ENCODE measurements around the gene PLPP4.

PLPP4 gene

GRCh38 chr10:120593693-120594092 lies 136.7 kb downstream of the PLPP4 start:
- Histone ChIP-seq H3K4me3 (ENCODE audit: low read depth, low read length) (no peak overlapping the region), H3K9me3 (ENCODE audit: control insufficient read depth, insufficient read depth, low read length) (no peaks in the 10 kb centered on the region), H3K27me3 (ENCODE audit: control insufficient read depth, insufficient read depth, low read length) (no peaks in the 10 kb centered on the region), H3K36me3 (ENCODE audit: control insufficient read depth, insufficient read depth, low read length) (no peaks in the 10 kb centered on the region), H3K9ac (ENCODE audit: low read depth, low read length) (no peak overlapping the region), H3K27ac (ENCODE audit: low read depth, low read length) (no peak overlapping the region), H3K4me1 (ENCODE audit: control insufficient read depth, insufficient read depth, low read length) (peaks cover 8% of the 10 kb centered on the region)

DNA sequence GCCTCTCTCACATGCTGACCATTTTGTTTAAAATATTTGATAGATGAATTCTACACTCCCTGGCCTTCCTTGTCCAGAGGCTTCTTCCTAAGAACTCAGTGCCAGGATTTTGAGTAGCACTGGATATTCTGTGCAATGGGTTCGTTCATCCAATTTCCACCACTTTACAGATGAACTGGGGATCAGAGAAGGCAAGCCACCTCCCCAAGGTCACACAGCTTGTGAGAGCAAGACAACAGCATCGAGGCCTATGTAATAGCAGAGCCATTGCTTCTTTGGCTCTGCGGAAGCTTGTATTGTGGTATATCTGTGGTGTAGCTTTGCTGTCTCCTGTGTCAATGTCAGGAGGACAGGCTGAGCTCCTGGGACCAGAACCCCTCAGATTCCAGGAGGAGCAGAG lies 140.9 kb downstream of the PLPP4 start:
- H3K27ac ChIP-seq (ENCODE audit: low read depth, low read length), result no peak overlapping the region
- H3K4me3 ChIP-seq (ENCODE audit: low read depth, low read length), result no peak overlapping the region
- H3K36me3 ChIP-seq (ENCODE audit: control insufficient read depth, insufficient read depth, low read length), result no peaks in the 10 kb centered on the region
- H3K9ac ChIP-seq (ENCODE audit: low read depth, low read length), result no peak overlapping the region
- 0 out of 2 replicates have a peak, but pooled peaks cover 3% of the 10 kb centered on the region for H3K27me3 ChIP-seq (ENCODE audit: control insufficient read depth, insufficient read depth, low read length)
- H3K4me1 ChIP-seq (ENCODE audit: control insufficient read depth, insufficient read depth, low read length), result peaks cover 20% of the 10 kb centered on the region
- no peaks in the 10 kb centered on the region for H3K9me3 ChIP-seq (ENCODE audit: control insufficient read depth, insufficient read depth, low read length)

GRCh38 chr10:120598386-120598785 lies 141.4 kb downstream of the PLPP4 start:
- no peak overlapping the region for H3K4me3 ChIP-seq (ENCODE audit: low read depth, low read length)
- no peaks in the 10 kb centered on the region for H3K9me3 ChIP-seq (ENCODE audit: control insufficient read depth, insufficient read depth, low read length)
- H3K27me3 ChIP-seq (ENCODE audit: control insufficient read depth, insufficient read depth, low read length), result 0 out of 2 replicates have a peak, but pooled peaks cover 3% of the 10 kb centered on the region
- H3K27ac ChIP-seq (ENCODE audit: low read depth, low read length), result no peak overlapping the region
- no peaks in the 10 kb centered on the region for H3K36me3 ChIP-seq (ENCODE audit: control insufficient read depth, insufficient read depth, low read length)
- H3K4me1 ChIP-seq (ENCODE audit: control insufficient read depth, insufficient read depth, low read length), result peaks cover 20% of the 10 kb centered on the region
- H3K9ac ChIP-seq (ENCODE audit: low read depth, low read length), result no peak overlapping the region

- Histone ChIP-seq H3K4me3 (ENCODE audit: low read depth, low read length) (no peak overlapping the region), H3K36me3 (ENCODE audit: control insufficient read depth, insufficient read depth, low read length) (no peaks in the 10 kb centered on the region), H3K27ac (ENCODE audit: low read depth, low read length) (no peak overlapping the region), H3K4me1 (ENCODE audit: control insufficient read depth, insufficient read depth, low read length) (peaks cover 20% of the 10 kb centered on the region), H3K9me3 (ENCODE audit: control insufficient read depth, insufficient read depth, low read length) (no peaks in the 10 kb centered on the region), H3K27me3 (ENCODE audit: control insufficient read depth, insufficient read depth, low read length) (0 out of 2 replicates have a peak, but pooled peaks cover 3% of the 10 kb centered on the region), H3K9ac (ENCODE audit: low read depth, low read length) (no peak overlapping the region)
Observed at GRCh38 chr10:120599200-120599724, 142.2 kb downstream of the PLPP4 start.

DNA sequence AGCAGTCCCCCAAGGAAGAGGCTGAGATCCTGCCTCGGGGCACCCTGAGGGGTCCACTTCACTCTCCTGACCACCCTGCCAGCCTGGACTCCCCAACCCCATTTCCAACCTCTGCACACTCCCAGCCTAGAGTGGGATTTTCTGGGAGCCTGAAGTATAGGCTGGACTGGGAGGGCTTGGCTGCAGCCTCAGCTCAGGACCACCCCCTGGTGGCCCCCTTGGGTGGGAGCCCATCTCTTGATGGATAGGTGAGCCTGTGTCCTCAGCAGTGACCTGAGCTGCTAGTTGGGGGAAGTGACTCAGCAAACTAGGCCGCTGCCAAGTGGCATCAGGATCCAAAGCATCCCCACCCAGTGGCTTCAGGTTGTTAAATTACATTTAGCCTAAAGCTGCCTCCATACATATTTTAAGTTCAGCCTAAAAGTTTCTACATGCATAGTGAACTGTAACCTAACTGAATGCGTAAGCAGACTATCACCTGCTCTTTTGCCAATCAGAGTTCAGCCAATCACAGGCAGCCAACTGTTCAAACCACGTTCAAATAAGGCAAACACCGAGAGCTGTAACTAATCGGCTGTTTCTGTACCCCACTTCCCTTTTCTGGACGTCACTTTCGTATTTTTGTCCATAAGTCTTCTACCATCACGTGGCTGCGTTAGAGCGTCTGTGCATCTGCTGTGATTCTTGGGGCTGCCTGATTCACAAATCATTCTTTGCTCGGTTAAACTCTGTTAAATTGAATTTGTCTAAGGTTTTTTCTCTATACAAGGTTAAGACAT lies 144.0 kb downstream of the PLPP4 start:
- Histone ChIP-seq H3K4me1 (ENCODE audit: control insufficient read depth, insufficient read depth, low read length) (peaks cover 16% of the 10 kb centered on the region), H3K27me3 (ENCODE audit: control insufficient read depth, insufficient read depth, low read length) (0 out of 2 replicates have a peak, but pooled peaks cover 3% of the 10 kb centered on the region), H3K36me3 (ENCODE audit: control insufficient read depth, insufficient read depth, low read length) (no peaks in the 10 kb centered on the region), H3K9ac (ENCODE audit: low read depth, low read length) (no peak overlapping the region), H3K4me3 (ENCODE audit: low read depth, low read length) (no peak overlapping the region), H3K9me3 (ENCODE audit: control insufficient read depth, insufficient read depth, low read length) (no peaks in the 10 kb centered on the region), H3K27ac (ENCODE audit: low read depth, low read length) (no peak overlapping the region)

- Histone ChIP-seq H3K4me3 (ENCODE audit: low read depth, low read length) (no peak overlapping the region), H3K4me1 (ENCODE audit: control insufficient read depth, insufficient read depth, low read length) (peaks cover 13% of the 10 kb centered on the region; the same call in 1 of the 2 replicates), H3K9ac (ENCODE audit: low read depth, low read length) (no peak overlapping the region), H3K27me3 (ENCODE audit: control insufficient read depth, insufficient read depth, low read length) (0 out of 2 replicates have a peak, but pooled peaks cover 3% of the 10 kb centered on the region), H3K9me3 (ENCODE audit: control insufficient read depth, insufficient read depth, low read length) (no peaks in the 10 kb centered on the region), H3K27ac (ENCODE audit: low read depth, low read length) (no peak overlapping the region), H3K36me3 (ENCODE audit: control insufficient read depth, insufficient read depth, low read length) (no peaks in the 10 kb centered on the region)
Observed at GRCh38 chr10:120601999-120602398, 145.0 kb downstream of the PLPP4 start.

GRCh38 chr10:120605410-120605809 lies 148.4 kb downstream of the PLPP4 start:
- H3K36me3 ChIP-seq (ENCODE audit: control insufficient read depth, insufficient read depth, low read length), result no peaks in the 10 kb centered on the region
- no peak overlapping the region for H3K27ac ChIP-seq (ENCODE audit: low read depth, low read length)
- no peak overlapping the region for H3K9ac ChIP-seq (ENCODE audit: low read depth, low read length)

GRCh38 chr10:120606051-120606764 lies 149.2 kb downstream of the PLPP4 start:
- H3K36me3 ChIP-seq (ENCODE audit: control insufficient read depth, insufficient read depth, low read length), result no peaks in the 10 kb centered on the region
- H3K27ac ChIP-seq (ENCODE audit: low read depth, low read length), result no peak overlapping the region

More at GRCh38 chr10:120605410-120605809, 148.4 kb downstream of the PLPP4 start:
- Histone ChIP-seq H3K27me3 (ENCODE audit: control insufficient read depth, insufficient read depth, low read length) (no peaks in the 10 kb centered on the region), H3K4me1 (ENCODE audit: control insufficient read depth, insufficient read depth, low read length) (no peaks in the 10 kb centered on the region), H3K4me3 (ENCODE audit: low read depth, low read length) (no peak overlapping the region), H3K9me3 (ENCODE audit: control insufficient read depth, insufficient read depth, low read length) (no peaks in the 10 kb centered on the region)

DNA sequence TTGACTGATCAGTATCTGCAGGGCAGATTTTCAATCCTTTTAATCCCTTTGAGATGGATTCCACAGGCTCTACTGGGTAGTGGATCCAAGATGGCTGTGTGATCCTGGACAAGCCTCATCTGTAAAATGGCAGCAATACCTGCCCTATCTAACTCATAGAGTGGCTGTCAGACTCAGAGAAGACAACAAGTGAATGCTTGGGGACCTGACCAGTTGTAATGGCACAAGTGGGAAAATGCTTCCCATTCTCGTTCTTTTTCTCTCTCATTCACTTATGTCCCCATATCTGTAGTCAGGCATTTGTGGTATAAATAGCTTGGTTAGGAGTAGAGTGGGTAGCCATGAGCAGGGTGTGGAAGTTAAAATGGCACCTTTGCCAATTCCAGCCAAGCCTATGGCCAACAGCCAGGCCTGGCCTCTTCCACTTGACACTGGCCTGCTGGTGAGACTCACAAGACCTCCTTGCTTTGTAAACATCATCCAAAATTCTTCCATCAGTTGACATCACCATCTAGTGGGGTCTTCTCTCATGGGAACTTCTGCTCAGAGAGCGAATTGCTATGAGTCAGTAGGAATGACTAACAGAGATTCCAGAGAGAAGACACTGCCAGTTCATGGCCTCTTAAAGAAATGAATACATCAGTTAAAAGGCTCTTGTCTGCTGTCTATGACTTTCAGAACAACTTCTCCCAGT lies 150.1 kb downstream of the PLPP4 start:
- Histone ChIP-seq H3K4me1 (ENCODE audit: control insufficient read depth, insufficient read depth, low read length) (0 out of 2 replicates have a peak, but pooled peaks cover 5% of the 10 kb centered on the region), H3K27me3 (ENCODE audit: control insufficient read depth, insufficient read depth, low read length) (no peaks in the 10 kb centered on the region), H3K36me3 (ENCODE audit: control insufficient read depth, insufficient read depth, low read length) (no peaks in the 10 kb centered on the region), H3K4me3 (ENCODE audit: low read depth, low read length) (no peak overlapping the region), H3K27ac (ENCODE audit: low read depth, low read length) (no peak overlapping the region), H3K9ac (ENCODE audit: low read depth, low read length) (no peak overlapping the region), H3K9me3 (ENCODE audit: control insufficient read depth, insufficient read depth, low read length) (no peaks in the 10 kb centered on the region)

More at GRCh38 chr10:120606051-120606764, 149.2 kb downstream of the PLPP4 start:
- Histone ChIP-seq H3K4me1 (ENCODE audit: control insufficient read depth, insufficient read depth, low read length) (0 out of 2 replicates have a peak, but pooled peaks cover 5% of the 10 kb centered on the region), H3K9me3 (ENCODE audit: control insufficient read depth, insufficient read depth, low read length) (no peaks in the 10 kb centered on the region), H3K27me3 (ENCODE audit: control insufficient read depth, insufficient read depth, low read length) (no peaks in the 10 kb centered on the region), H3K9ac (ENCODE audit: low read depth, low read length) (no peak overlapping the region), H3K4me3 (ENCODE audit: low read depth, low read length) (no peak overlapping the region)

DNA sequence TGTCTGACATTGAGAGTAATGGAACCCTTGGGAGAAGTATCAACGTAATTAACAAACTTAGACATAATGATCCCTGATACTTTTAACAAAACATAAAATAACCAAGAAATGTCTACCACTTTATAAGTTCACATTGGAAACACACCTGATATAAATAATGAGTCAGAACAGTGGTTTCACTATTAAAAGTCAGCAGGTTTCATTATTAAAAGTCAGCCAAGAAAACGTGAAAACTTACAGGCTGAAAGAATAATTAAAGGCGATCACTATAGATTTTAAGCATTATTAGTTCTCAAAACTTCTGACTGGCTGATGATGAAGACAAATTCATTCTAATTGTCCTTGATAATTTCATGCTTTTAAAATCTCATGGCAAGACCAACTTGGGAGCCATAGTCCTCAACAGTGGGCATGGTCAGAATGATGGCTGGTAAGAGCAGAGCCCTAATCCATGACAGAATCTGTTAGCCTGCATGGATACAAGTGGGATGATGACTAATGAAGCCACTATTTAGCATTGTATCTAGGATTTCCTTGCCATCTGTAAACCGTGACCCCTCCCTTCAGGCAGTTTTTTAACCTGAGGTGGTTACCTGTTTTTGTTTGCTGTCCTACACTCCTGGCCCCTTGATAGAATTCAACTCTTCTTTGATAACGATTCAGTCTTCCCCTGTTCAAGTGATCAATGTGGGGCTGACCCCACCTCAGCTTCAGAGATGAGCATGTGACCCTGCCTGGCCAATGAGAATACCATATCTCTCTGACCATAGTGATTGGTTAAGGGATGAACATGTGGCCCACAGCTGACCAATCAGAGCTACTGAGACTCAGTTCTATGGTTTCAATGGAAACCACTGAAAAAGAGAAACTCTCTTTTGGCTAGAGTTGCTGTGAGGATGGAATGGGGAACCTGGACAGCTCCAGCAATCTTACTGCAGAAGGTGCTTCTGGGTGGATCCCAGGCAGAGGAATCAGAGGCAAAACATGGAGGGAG lies 151.0 kb downstream of the PLPP4 start:
- H3K36me3 ChIP-seq (ENCODE audit: control insufficient read depth, insufficient read depth, low read length), result no peaks in the 10 kb centered on the region
- H3K9ac ChIP-seq (ENCODE audit: low read depth, low read length), result no peak overlapping the region
- H3K9me3 ChIP-seq (ENCODE audit: control insufficient read depth, insufficient read depth, low read length), result no peaks in the 10 kb centered on the region
- H3K27ac ChIP-seq (ENCODE audit: low read depth, low read length), result no peak overlapping the region
- H3K4me3 ChIP-seq (ENCODE audit: low read depth, low read length), result no peak overlapping the region
- H3K4me1 ChIP-seq (ENCODE audit: control insufficient read depth, insufficient read depth, low read length), result 0 out of 2 replicates have a peak, but pooled peaks cover 5% of the 10 kb centered on the region
- H3K27me3 ChIP-seq (ENCODE audit: control insufficient read depth, insufficient read depth, low read length), result no peaks in the 10 kb centered on the region
